Measurements from ENCODE around the gene IDH2. TPM values are rescaled to one million over a fixed set of nuclear protein-coding genes. Genes with fewer than 3 reads are reported as not detected.
"Not testable (repeated sequence)": the region's sequence is repeated elsewhere in the genome, so short reads cannot be mapped to it uniquely, and the experiment has no call there.

The IDH2 gene
- total RNA-seq = 10 to 100 TPM; 24.5 to 46.6 TPM

GRCh38 chr15:90101969-90102890 lies at the start of gene IDH2:
Gene IDH2, minus strand, starts transcription at chr15:90102468. Its CDS starts 78 bp downstream, at chr15:90102390.
- H3K36me3 ChIP-seq = no peaks in the 10 kb centered on the region
- DNase-seq (ENCODE audit: low spot score) (no peak), ATAC-seq (ENCODE audit: insufficient number of reproducible peaks, low FRiP score, low read depth) (peak; percentile 81)
- no peaks in the 10 kb centered on the region for H3K9me3 ChIP-seq
- TF ChIP-seq CTCF (IDR thresholded peaks at IDR 0.05) = no peak
- peak within 1 kb of the TSS; percentile 91 for H3K4me3 ChIP-seq
- H3K4me1 ChIP-seq (ENCODE audit: control insufficient read depth in 1 of 2, low read depth in 2 of 2) = peaks cover 33 to 57% of the 10 kb centered on the region in 2 donors
- H3K27ac ChIP-seq = peak within 1 kb of the TSS; percentile 87
- H3K27me3 ChIP-seq (replicated peaks; ENCODE audit: insufficient read depth) = no peaks in the 10 kb centered on the region

- not testable (repeated sequence) for H3K4me1 ChIP-seq (ENCODE audit: control insufficient read depth in 1 of 2, low read depth in 2 of 2); DNase-seq (ENCODE audit: low spot score)
Measured at GRCh38 chr15:90150551-90150950, 48.3 kb upstream of the IDH2 start.

GRCh38 chr15:90149609-90150340 lies 47.5 kb upstream of the IDH2 start:
- TF ChIP-seq CTCF (IDR thresholded peaks at IDR 0.05) = no peak
- H3K4me1 ChIP-seq (ENCODE audit: control insufficient read depth in 1 of 2, low read depth in 2 of 2) = no peaks in the 10 kb centered on the region
- no peaks in the 10 kb centered on the region for H3K36me3 ChIP-seq
- DNase-seq (ENCODE audit: low spot score) (no peak), ATAC-seq (ENCODE audit: insufficient number of reproducible peaks, low FRiP score, low read depth) (no peak)
- H3K27me3 ChIP-seq (replicated peaks; ENCODE audit: insufficient read depth) = no peaks in the 10 kb centered on the region
- no peak overlapping the region for H3K4me3 ChIP-seq
- no peaks in the 10 kb centered on the region for H3K9me3 ChIP-seq
- no peak overlapping the region for H3K27ac ChIP-seq

More at GRCh38 chr15:90150551-90150950, 48.3 kb upstream of the IDH2 start:
- H3K27me3 ChIP-seq (replicated peaks; ENCODE audit: insufficient read depth); ATAC-seq (ENCODE audit: insufficient number of reproducible peaks, low FRiP score, low read depth); H3K4me3 ChIP-seq; H3K36me3 ChIP-seq; H3K27ac ChIP-seq; H3K9me3 ChIP-seq: not testable (repeated sequence)

- not testable (repeated sequence) for H3K4me3 ChIP-seq; H3K9me3 ChIP-seq; DNase-seq (ENCODE audit: low spot score); H3K4me1 ChIP-seq (ENCODE audit: control insufficient read depth in 1 of 2, low read depth in 2 of 2); H3K36me3 ChIP-seq; H3K27ac ChIP-seq; H3K27me3 ChIP-seq (replicated peaks; ENCODE audit: insufficient read depth); ATAC-seq (ENCODE audit: insufficient number of reproducible peaks, low FRiP score, low read depth)
Measured at GRCh38 chr15:90146198-90146761, 44.0 kb upstream of the IDH2 start.

GRCh38 chr15:90145761-90146160 lies 43.5 kb upstream of the IDH2 start:
- no peaks in the 10 kb centered on the region for H3K4me1 ChIP-seq (ENCODE audit: control insufficient read depth in 1 of 2, low read depth in 2 of 2)
- no peaks in the 10 kb centered on the region for H3K9me3 ChIP-seq
- no peak for TF ChIP-seq CTCF (IDR thresholded peaks at IDR 0.05)
- ATAC-seq (ENCODE audit: insufficient number of reproducible peaks, low FRiP score, low read depth) = no peak
- no peak overlapping the region for H3K27ac ChIP-seq
- DNase-seq (ENCODE audit: low spot score) = no peak
- no peaks in the 10 kb centered on the region for H3K27me3 ChIP-seq (replicated peaks; ENCODE audit: insufficient read depth)
- H3K4me3 ChIP-seq = no peak overlapping the region
- H3K36me3 ChIP-seq = no peaks in the 10 kb centered on the region

GRCh38 chr15:90145259-90145658 lies 43.0 kb upstream of the IDH2 start:
- Histone ChIP-seq H3K36me3 (no peaks in the 10 kb centered on the region), H3K4me3 (no peak overlapping the region), H3K27ac (no peak overlapping the region), H3K9me3 (no peaks in the 10 kb centered on the region), H3K27me3 (replicated peaks; ENCODE audit: insufficient read depth) (no peaks in the 10 kb centered on the region), H3K4me1 (ENCODE audit: control insufficient read depth in 1 of 2, low read depth in 2 of 2) (no peaks in the 10 kb centered on the region)
- DNase-seq (ENCODE audit: low spot score) (no peak), ATAC-seq (ENCODE audit: insufficient number of reproducible peaks, low FRiP score, low read depth) (no peak)
- no peak for TF ChIP-seq CTCF (IDR thresholded peaks at IDR 0.05)

All from thoracic aorta (tissue), 2 donors.